NT2/D1 (cell line): ENCODE results near the gene COLQ.

Source experiments
- SUZ12 ChIP-seq: IDR thresholded peaks from 2 replicates; pipeline ENCODE4 v1.6.1; 2011; ENCODE audit not compliant: insufficient read length, insufficient read depth; ENCODE audit errors: extremely low read depth
- YY1 ChIP-seq: IDR thresholded peaks from 2 replicates; pipeline ENCODE4 v1.6.1; 2011; ENCODE audit not compliant: insufficient read length, insufficient read depth

GRCh38 chr3:15486020-15486419, 35.5 kb downstream of the COLQ start:
- TF ChIP-seq SUZ12: no peak
- no peak for TF ChIP-seq YY1
